HL-60 (cell line): ENCODE measurements around the gene CLDN15.

Source experiments
- DNase-seq, 2 experiments: peaks; one replicate each; pipeline ENCODE4 v3.0.0-alpha.2; 2010 to 2020; ENCODE audit warnings: low read depth in 1 of 2, low spot score in 1 of 2
- H3K27ac ChIP-seq: fragments of 250-450 bp; sonication (Bioruptor Pico); replicated peaks from 2 replicates; pipeline ENCODE4 v1.5.1; 2020; ENCODE audit warnings: mild to moderate bottlenecking, moderate library complexity
- H3K27me3 ChIP-seq: fragments of 250-450 bp; sonication (Bioruptor Pico); 2 replicates; pipeline ENCODE4 v1.5.1; 2021; ENCODE audit warnings: mild to moderate bottlenecking, moderate library complexity; ENCODE audit not compliant: insufficient read depth, poor library complexity, severe bottlenecking
- H3K4me3 ChIP-seq: replicated peaks from 2 replicates; pipeline ENCODE4 v1.5.1; 2011; ENCODE audit warnings: mild to moderate bottlenecking, control low read depth, low read length; ENCODE audit not compliant: insufficient read depth
- CTCF ChIP-seq: IDR thresholded peaks from one replicate; pipeline ENCODE4 v1.5.1; 2011; ENCODE audit warnings: low read length, control low read depth, inconsistent platforms; ENCODE audit not compliant: insufficient read depth
- GABPA ChIP-seq: IDR thresholded peaks from 2 replicates; pipeline ENCODE4 v1.6.1; 2012; ENCODE audit warnings: low read depth
- POLR2AphosphoS5 ChIP-seq: IDR thresholded peaks from 2 replicates; pipeline ENCODE4 v1.6.1; 2012; ENCODE audit warnings: low read depth
- REST ChIP-seq: IDR thresholded peaks from 2 replicates; pipeline ENCODE4 v1.6.1; 2012; ENCODE audit warnings: low read depth; ENCODE audit not compliant: insufficient replicate concordance
- SPI1 ChIP-seq: IDR thresholded peaks from 2 replicates; pipeline ENCODE4 v1.6.1; 2012; ENCODE audit warnings: low read depth, mild to moderate bottlenecking, borderline replicate concordance

The CLDN15 gene

GRCh38 chr7:101244375-101245146 lies 7.0 kb upstream of the CLDN15 start, which contains the start of gene FIS1:
Gene FIS1, minus strand, starts transcription at chr7:101245081. Its CDS starts 77 bp downstream, at chr7:101245004.
- Histone ChIP-seq H3K27ac (peak within 1 kb of the TSS; percentile 88), H3K27me3 (no peaks in the 10 kb centered on the region), H3K4me3 (peak within 1 kb of the TSS; percentile 79)
- DNase-seq, result peak; percentile 88 to 92
- peak; percentile 79 for TF ChIP-seq POLR2AphosphoS5
- TF ChIP-seq REST, result no peak
- peak; percentile 88 for TF ChIP-seq GABPA
- TF ChIP-seq CTCF, result peak; percentile 46

- Histone ChIP-seq H3K27me3 (no peaks in the 10 kb centered on the region), H3K27ac (peak overlapping the region; percentile 88)
- TF ChIP-seq SPI1 (no peak), REST (no peak), CTCF (no peak)
Measured at GRCh38 chr7:101243646-101244374, 6.2 kb upstream of the CLDN15 start.

GRCh38 chr7:101241443-101242349 lies 4.1 kb upstream of the CLDN15 start:
- TF ChIP-seq POLR2AphosphoS5, result peak; percentile 78
- no peak for TF ChIP-seq REST
- no peak overlapping the region for H3K4me3 ChIP-seq
- H3K27ac ChIP-seq, result peak overlapping the region; percentile 47
- DNase-seq, result peak in 1 of 2 experiments; percentile 80
- H3K27me3 ChIP-seq, result no peaks in the 10 kb centered on the region

More at GRCh38 chr7:101243646-101244374, 6.2 kb upstream of the CLDN15 start:
- H3K4me3 ChIP-seq, result peak overlapping the region; percentile 79
- DNase-seq, result no peak
